ENCODE data around the gene COL4A2. TPM values are rescaled to one million over a fixed set of nuclear protein-coding genes. Genes with fewer than 3 reads are reported as not detected.

Gene COL4A2
- total RNA-seq, 3 donors from 2014 or later (not counting 1 experiment from before 2014, with no cell fraction given): not detected

DNA sequence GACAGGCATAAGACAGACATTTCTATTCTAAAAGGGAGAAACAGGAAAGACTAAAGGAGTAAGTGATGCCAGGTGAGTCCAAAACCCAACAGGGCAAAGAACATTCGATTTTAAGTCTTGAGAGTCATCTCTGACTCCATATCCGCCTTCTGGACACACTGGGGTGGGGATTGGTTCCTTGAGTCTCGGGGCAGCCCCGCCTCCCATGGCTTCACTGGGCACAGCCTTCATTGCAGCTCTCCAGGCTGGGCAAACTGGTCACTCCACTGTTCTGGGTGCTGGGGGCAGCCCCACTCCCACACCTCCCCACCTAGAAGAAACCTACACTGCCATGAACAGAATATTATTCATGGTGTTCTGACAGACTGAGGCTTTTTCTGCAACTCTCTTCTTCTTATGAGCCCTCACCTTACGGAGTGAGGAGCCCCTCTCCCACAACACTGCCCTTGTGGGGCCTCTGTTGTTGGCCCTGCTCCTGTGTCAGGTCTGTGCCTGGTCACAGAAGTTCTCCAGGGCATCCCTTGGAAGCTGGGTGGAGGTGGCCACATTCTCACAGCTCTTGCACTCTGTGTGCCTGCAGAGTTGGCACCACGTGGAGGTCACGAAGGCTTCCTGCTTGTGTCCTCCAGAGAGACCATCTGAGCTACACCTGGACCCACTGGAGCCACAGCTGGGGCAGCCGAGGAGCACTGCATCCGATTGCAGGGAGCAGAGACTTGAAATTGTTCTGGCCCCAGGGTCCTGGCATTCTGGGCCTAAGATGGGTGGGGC lies 95.4 kb downstream of the COL4A2 start:
- no peaks in the 10 kb centered on the region for H3K36me3 ChIP-seq (ENCODE audit: control insufficient read depth, insufficient read depth, low read length)
- DNase-seq (no peak), ATAC-seq (no peak)
- no peaks in the 10 kb centered on the region for H3K4me1 ChIP-seq (ENCODE audit: control insufficient read depth, insufficient read depth, low read length)
- H3K27ac Mint-ChIP-seq: no peak overlapping the region
- no peak overlapping the region for H3K27ac ChIP-seq (ENCODE audit: low read length)
- H3K4me3 Mint-ChIP-seq: no peak overlapping the region
- H3K4me1 Mint-ChIP-seq: no peaks in the 10 kb centered on the region
- no peak overlapping the region for H3K4me3 ChIP-seq (ENCODE audit: low read length)
- TF ChIP-seq, protein P1, sequence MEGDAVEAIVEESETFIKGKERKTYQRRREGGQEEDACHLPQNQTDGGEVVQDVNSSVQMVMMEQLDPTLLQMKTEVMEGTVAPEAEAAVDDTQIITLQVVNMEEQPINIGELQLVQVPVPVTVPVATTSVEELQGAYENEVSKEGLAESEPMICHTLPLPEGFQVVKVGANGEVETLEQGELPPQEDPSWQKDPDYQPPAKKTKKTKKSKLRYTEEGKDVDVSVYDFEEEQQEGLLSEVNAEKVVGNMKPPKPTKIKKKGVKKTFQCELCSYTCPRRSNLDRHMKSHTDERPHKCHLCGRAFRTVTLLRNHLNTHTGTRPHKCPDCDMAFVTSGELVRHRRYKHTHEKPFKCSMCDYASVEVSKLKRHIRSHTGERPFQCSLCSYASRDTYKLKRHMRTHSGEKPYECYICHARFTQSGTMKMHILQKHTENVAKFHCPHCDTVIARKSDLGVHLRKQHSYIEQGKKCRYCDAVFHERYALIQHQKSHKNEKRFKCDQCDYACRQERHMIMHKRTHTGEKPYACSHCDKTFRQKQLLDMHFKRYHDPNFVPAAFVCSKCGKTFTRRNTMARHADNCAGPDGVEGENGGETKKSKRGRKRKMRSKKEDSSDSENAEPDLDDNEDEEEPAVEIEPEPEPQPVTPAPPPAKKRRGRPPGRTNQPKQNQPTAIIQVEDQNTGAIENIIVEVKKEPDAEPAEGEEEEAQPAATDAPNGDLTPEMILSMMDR (IDR thresholded peaks at IDR 0.05): no peak
- peaks cover 3% of the 10 kb centered on the region for H3K27me3 ChIP-seq (ENCODE audit: control insufficient read depth, insufficient read depth, low read length)
- intact Hi-C loops (cut with micrococcal nuclease): no loop called here
- 75% methylated on average over 9 of the region's 9 CpGs for WGBS (ENCODE audit: insufficient coverage)
- H3K27me3 Mint-ChIP-seq (ENCODE audit: low read depth in 2 of 2): peaks cover 38 to 52% of the 10 kb centered on the region in 2 donors
- no peaks in the 10 kb centered on the region for H3K9me3 ChIP-seq (ENCODE audit: control insufficient read depth, insufficient read depth, low read length)
- H3K36me3 Mint-ChIP-seq: no peaks in the 10 kb centered on the region
- no peaks in the 10 kb centered on the region for H3K9me3 Mint-ChIP-seq

DNA sequence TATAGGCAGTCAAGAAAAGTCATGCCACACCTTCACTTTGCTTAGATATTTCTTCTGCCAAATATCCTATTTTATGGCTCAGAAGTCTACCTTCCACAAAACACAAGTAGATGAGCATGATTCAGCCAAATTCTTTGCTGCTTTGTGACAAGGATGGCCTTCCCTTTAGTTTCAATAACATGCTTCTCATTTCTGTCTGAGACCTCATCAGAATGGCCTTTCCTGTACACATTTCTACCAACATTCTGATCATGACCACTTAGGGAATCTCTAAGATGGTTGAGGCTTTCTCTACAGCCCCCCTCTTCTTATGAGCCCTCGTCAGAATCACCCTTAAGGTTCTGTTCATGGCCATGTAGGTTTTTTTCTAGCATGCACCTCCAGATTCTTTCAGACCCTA lies 96.2 kb downstream of the COL4A2 start:
- H3K4me1 Mint-ChIP-seq: no peaks in the 10 kb centered on the region
- intact Hi-C loops (cut with micrococcal nuclease): no loop called here
- WGBS (ENCODE audit: insufficient coverage): 75% methylated on average over 1 of the region's 1 CpG
- no peaks in the 10 kb centered on the region for H3K9me3 Mint-ChIP-seq
- no peak for ATAC-seq
- Histone ChIP-seq H3K4me3 (ENCODE audit: low read length) (no peak overlapping the region), H3K9me3 (ENCODE audit: control insufficient read depth, insufficient read depth, low read length) (no peaks in the 10 kb centered on the region), H3K27ac (ENCODE audit: low read length) (no peak overlapping the region), H3K36me3 (ENCODE audit: control insufficient read depth, insufficient read depth, low read length) (no peaks in the 10 kb centered on the region), H3K27me3 (ENCODE audit: control insufficient read depth, insufficient read depth, low read length) (peaks cover 3% of the 10 kb centered on the region), H3K4me1 (ENCODE audit: control insufficient read depth, insufficient read depth, low read length) (no peaks in the 10 kb centered on the region)
- no peak overlapping the region for H3K27ac Mint-ChIP-seq
- H3K36me3 Mint-ChIP-seq: no peaks in the 10 kb centered on the region
- TF ChIP-seq, protein P1 (IDR thresholded peaks at IDR 0.05): no peak
- no peak for DNase-seq
- H3K27me3 Mint-ChIP-seq (ENCODE audit: low read depth in 2 of 2): peaks cover 39 to 46% of the 10 kb centered on the region in 2 donors
- H3K4me3 Mint-ChIP-seq: no peak overlapping the region

DNA sequence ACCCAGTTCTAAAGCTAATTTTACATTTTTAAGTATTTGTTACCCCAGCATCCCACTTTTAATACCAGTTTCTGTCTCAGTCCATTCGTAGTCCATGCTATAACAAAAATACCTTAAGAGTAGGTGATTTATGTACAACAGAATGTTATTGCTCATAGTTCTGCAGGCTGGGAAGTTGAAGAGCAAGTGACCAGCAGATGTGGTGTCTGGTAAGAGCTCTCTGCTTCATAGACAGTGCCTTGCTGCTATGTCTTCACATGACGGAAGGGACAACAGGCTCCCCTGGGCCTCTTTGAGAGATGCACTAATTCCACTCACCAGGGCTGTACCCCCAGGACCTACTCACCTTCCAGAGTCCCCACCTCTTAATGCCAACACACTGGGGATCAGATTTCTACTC lies 96.6 kb downstream of the COL4A2 start:
- no peaks in the 10 kb centered on the region for H3K9me3 Mint-ChIP-seq
- H3K27me3 Mint-ChIP-seq (ENCODE audit: low read depth in 2 of 2): peaks cover 35 to 42% of the 10 kb centered on the region in 2 donors
- no peaks in the 10 kb centered on the region for H3K36me3 Mint-ChIP-seq
- no peak for ATAC-seq
- TF ChIP-seq, protein P1 (IDR thresholded peaks at IDR 0.05): no peak
- intact Hi-C loops (cut with micrococcal nuclease): no loop called here
- no peak overlapping the region for H3K27ac Mint-ChIP-seq
- no peaks in the 10 kb centered on the region for H3K9me3 ChIP-seq (ENCODE audit: control insufficient read depth, insufficient read depth, low read length)
- no peak overlapping the region for H3K4me3 ChIP-seq (ENCODE audit: low read length)
- H3K36me3 ChIP-seq (ENCODE audit: control insufficient read depth, insufficient read depth, low read length): no peaks in the 10 kb centered on the region
- no peak overlapping the region for H3K27ac ChIP-seq (ENCODE audit: low read length)
- H3K4me1 ChIP-seq (ENCODE audit: control insufficient read depth, insufficient read depth, low read length): no peaks in the 10 kb centered on the region
- no peak overlapping the region for H3K4me3 Mint-ChIP-seq
- DNase-seq: no peak
- WGBS (ENCODE audit: insufficient coverage): 88% methylated on average over 1 of the region's 2 CpGs
- H3K4me1 Mint-ChIP-seq: no peaks in the 10 kb centered on the region
- peaks cover 3% of the 10 kb centered on the region for H3K27me3 ChIP-seq (ENCODE audit: control insufficient read depth, insufficient read depth, low read length)

- no peaks in the 10 kb centered on the region for H3K4me1 Mint-ChIP-seq
These were observed 97.2 kb downstream of the COL4A2 start for GRCh38 chr13:110404321-110404720.

More at GRCh38 chr13:110404321-110404720, 97.2 kb downstream of the COL4A2 start:
- ATAC-seq: no peak
- H3K27me3 ChIP-seq (ENCODE audit: control insufficient read depth, insufficient read depth, low read length): peaks cover 3% of the 10 kb centered on the region
- no peaks in the 10 kb centered on the region for H3K9me3 ChIP-seq (ENCODE audit: control insufficient read depth, insufficient read depth, low read length)
- WGBS (ENCODE audit: insufficient coverage): 98% methylated on average over 4 of the region's 4 CpGs
- Mint-ChIP-seq H3K4me3 (no peak overlapping the region), H3K36me3 (no peaks in the 10 kb centered on the region), H3K27ac (no peak overlapping the region), H3K9me3 (no peaks in the 10 kb centered on the region), H3K27me3 (ENCODE audit: low read depth in 2 of 2) (peaks cover 31 to 40% of the 10 kb centered on the region in 2 donors)
- no peak for DNase-seq
- no peaks in the 10 kb centered on the region for H3K4me1 ChIP-seq (ENCODE audit: control insufficient read depth, insufficient read depth, low read length)
- no peak overlapping the region for H3K4me3 ChIP-seq (ENCODE audit: low read length)
- no peak overlapping the region for H3K27ac ChIP-seq (ENCODE audit: low read length)
- H3K36me3 ChIP-seq (ENCODE audit: control insufficient read depth, insufficient read depth, low read length): no peaks in the 10 kb centered on the region
- TF ChIP-seq, protein P1 (IDR thresholded peaks at IDR 0.05): no peak
- intact Hi-C loops (cut with micrococcal nuclease): no loop called here

All from natural killer cell (primary cell).